Lower leg skin (tissue), 4 donors: ENCODE data around the gene CTDSPL. TPM values are rescaled to one million over a fixed set of nuclear protein-coding genes. Genes with fewer than 3 reads are reported as not detected.

Source experiments
- DNase-seq, 2 donors: peaks; one replicate each; pipeline ENCODE4 v3.0.0-alpha.2; 2019; ENCODE audit warnings: low spot score in 2 of 2
- H3K4me3 ChIP-seq: fragments of 200-600 bp; sonication (generic); 2 replicates; pipeline ENCODE4 v1.5.1; 2017; ENCODE audit warnings: mild to moderate bottlenecking, low read depth; ENCODE audit not compliant: poor library complexity, severe bottlenecking
- CTCF ChIP-seq, 3 donors: fragments of 450-650 bp; IDR thresholded peaks; one replicate each; pipeline ENCODE4 v1.5.1; 2016; ENCODE audit warnings: antibody characterized with exemption in 3 of 3, mild to moderate bottlenecking in 3 of 3, moderate library complexity in 2 of 3
- POLR2A ChIP-seq, 2 donors: fragments of 450-650 bp; IDR thresholded peaks; one replicate each; pipeline ENCODE4 v1.6.1; 2016 to 2017; ENCODE audit warnings: antibody characterized with exemption in 2 of 2, mild to moderate bottlenecking in 1 of 2, moderate library complexity in 1 of 2
- WGBS, 2 donors: methylation state at CpG; one replicate each; pipeline ENCODE4 v1.1.5; 2018; 5-methylcytosine and 5-hydroxymethylcytosine counted together
- intact Hi-C: fragments of 100-400 bp; cut with DNase I; formaldehyde crosslinking; loops from one replicate; pipeline ENCODE4 v1.15.0; 2023; ENCODE audit warnings: low total_unique reads
- total RNA-seq, 4 donors: library from RNA; depleted of rRNA; stranded (reverse); fragments of >200 nt; gene quantifications; one replicate each; pipeline ENCODE4 v1.1.0, GENCODE V29; 2016

The CTDSPL gene
- total RNA-seq, 4 donors from 2014 or later, result 59.8 to 97.5 (median 94.6) TPM

- 82 to 86% methylated on average over 9 of the region's 9 CpGs for WGBS, 2 donors
- TF ChIP-seq CTCF (IDR thresholded peaks at IDR 0.05) (no peak), POLR2A (IDR thresholded peaks at IDR 0.05) (no peak)
- DNase-seq, result no peak
- H3K4me3 ChIP-seq, result no peak overlapping the region
- intact Hi-C loops, result no loop called here
Observed at GRCh38 chr3:38017445-38018295, 156.0 kb downstream of the CTDSPL start.

- DNase-seq, result no peak
- intact Hi-C loops, result no loop called here
- TF ChIP-seq CTCF (IDR thresholded peaks at IDR 0.05) (no peak), POLR2A (IDR thresholded peaks at IDR 0.05) (no peak)
- WGBS, 2 donors, result 92 to 94% methylated on average over 12 to 13 of the region's 13 CpGs
- H3K4me3 ChIP-seq, result no peak overlapping the region
Observed at GRCh38 chr3:38018296-38019266, 156.9 kb downstream of the CTDSPL start.

GRCh38 chr3:38019658-38020341 lies 158.1 kb downstream of the CTDSPL start:
- intact Hi-C loops, result no loop called here

DNA sequence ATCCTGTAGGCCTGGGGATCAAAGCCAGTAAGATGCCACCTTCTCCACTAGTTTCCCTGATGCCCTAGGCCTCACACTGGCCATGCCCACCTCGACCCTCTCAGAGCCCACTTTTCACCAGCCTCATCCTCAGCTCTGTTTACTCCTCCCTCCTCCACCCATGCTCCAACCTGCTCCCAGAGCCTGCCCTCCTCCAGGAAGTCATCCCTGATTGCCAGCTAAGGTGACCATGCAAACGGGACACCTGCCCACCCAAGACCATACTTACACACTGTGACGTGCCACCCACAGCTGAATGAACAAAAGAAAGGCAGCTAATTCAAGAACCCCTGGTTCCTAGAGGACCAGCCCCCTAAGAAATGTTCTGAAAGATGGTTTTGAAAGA lies 158.7 kb downstream of the CTDSPL start:
- 84 to 89% methylated on average over 3 of the region's 3 CpGs for WGBS, 2 donors
- intact Hi-C loops, result no loop called here
- no peak for TF ChIP-seq CTCF (IDR thresholded peaks at IDR 0.05)
- DNase-seq, result no peak
- no peak overlapping the region for H3K4me3 ChIP-seq

More at GRCh38 chr3:38019658-38020341, 158.1 kb downstream of the CTDSPL start:
- TF ChIP-seq CTCF (IDR thresholded peaks at IDR 0.05), result no peak
- no peak overlapping the region for H3K4me3 ChIP-seq
- 82 to 94% methylated on average over 10 of the region's 10 CpGs for WGBS, 2 donors
- no peak for DNase-seq

GRCh38 chr3:38021196-38021595 lies 159.5 kb downstream of the CTDSPL start:
- DNase-seq, result no peak
- H3K4me3 ChIP-seq, result no peak overlapping the region
- TF ChIP-seq POLR2A (IDR thresholded peaks at IDR 0.05), result no peak
- TF ChIP-seq CTCF (IDR thresholded peaks at IDR 0.05), result no peak
- WGBS, 2 donors, result 90 to 100% methylated on average over 4 of the region's 4 CpGs
- intact Hi-C loops, result no loop called here
